Pancreas (tissue), 10 donors: ENCODE data around the gene SVOP. TPM values are rescaled to one million over a fixed set of nuclear protein-coding genes. Genes with fewer than 3 reads are reported as not detected.
"Not testable (repeated sequence)": the region's sequence is repeated elsewhere in the genome, so short reads cannot be mapped to it uniquely, and the experiment has no call there.

Experiments used
- ATAC-seq, 4 donors: fragments of 200-7000 bp; cut with Tn5 transposase; one replicate each; pipeline versions ENCODE4 v1.8.0 to v1.9.1; 2020; ENCODE audit warnings: mild to moderate bottlenecking in 4 of 4, moderate library complexity in 4 of 4
- DNase-seq, 6 donors: peaks; one replicate each; pipeline ENCODE4 v3.0.0-alpha.2; 2020
- FAIRE-seq: peaks from 2 replicates; lab custom pipeline; 2012; peaks lifted over from hg19 to GRCh38; lab: Jason Lieb, UNC
- H3K27ac ChIP-seq, 4 donors: fragments of 200-600 bp; sonication (generic); 1 replicate in 3 of 4; 2 replicates in 1 of 4; pipeline versions ENCODE4 v1.5.0 to v1.8.0; 2020
- H3K27me3 ChIP-seq, 4 donors: fragments of 200-600 bp; one replicate each; pipeline ENCODE4 v1.8.0; 2021
- H3K36me3 ChIP-seq, 3 donors: fragments of 200-600 bp; sonication (generic) in 1 of 3; one replicate each; pipeline versions ENCODE4 v1.5.0 to v1.8.0; 2020 to 2021
- H3K4me1 ChIP-seq, 3 donors: fragments of 200-600 bp; one replicate each; pipeline ENCODE4 v1.8.0; 2021
- H3K4me3 ChIP-seq, 4 donors: fragments of 200-600 bp; sonication (generic) in 2 of 4; one replicate each; pipeline versions ENCODE4 v1.5.0 to v1.8.0; 2020 to 2021
- H3K9me3 ChIP-seq, 4 donors: fragments of 200-600 bp; one replicate each; pipeline ENCODE4 v1.8.0; 2021
- CTCF ChIP-seq, 4 donors: fragments of 200-600 bp; sonication (generic) in 3 of 4; IDR thresholded peaks; one replicate each; pipeline versions ENCODE4 v1.5.0 to v1.8.0; 2021; ENCODE audit warnings: antibody characterized with exemption in 4 of 4
- WGBS, 2 donors: extraction: QIAGEN DNeasy Blood & Tissue Kit; methylation state at CpG; one replicate each; pipeline ENCODE4 v1.1.7; 2013; 5-methylcytosine and 5-hydroxymethylcytosine counted together
- intact Hi-C, 3 donors: fragments of 100-400 bp; cut with DNase I; formaldehyde crosslinking; loops; one replicate each; pipeline versions ENCODE4 v1.11.1 to v1.14.2; 2022
- polyA plus RNA-seq, 2 donors: library from polyadenylated mRNA; stranded (reverse); fragments of 200-250 nt; gene quantifications; one replicate each; pipeline ENCODE4 v1.2.3, GENCODE V29; 2013
- total RNA-seq, 6 donors: library from RNA; stranded (reverse); fragmentation: NEBNext Ultra II Directional in 4 of 6; extraction: Animal tissue kit (Norgen Biotek cat#: 25700) in 4 of 6; gene quantifications; one replicate each; pipeline versions ENCODE4 v1.2.1 to v1.2.4, GENCODE V29; 2021 to 2023
- donor health status: healthy with polysubstance abuse.
- donor health status: DM: no; HTN: no; CAD: no; lungs with moderate emphysema.
- donor health status: DM: no; HTN: no; CAD: no.
- donor health status: control.
- donor health status: control.
- donor health status: Bipolar disorder and iron deficiency.
- donor health status: DM: yes; HTN: yes; CAD: no.
- donor health status: DM: no; HTN: no; CAD: no.
- donor health status: DM: no; HTN: no; CAD: no.
- donor health status: DM: yes; HTN: yes; CAD: no.

The SVOP gene
- total and polyA plus RNA-seq, 8 donors: 0.13 to 4.3 (median 0.88) TPM

- peak in 1 of 6 donors; percentile 24 for DNase-seq
- no peak for TF ChIP-seq CTCF (IDR thresholded peaks at IDR 0.05)
Observed at GRCh38 chr12:109053382-109054123, 32.7 kb upstream of the SVOP start.

GRCh38 chr12:109052414-109053323 is 31.8 kb upstream of the SVOP start, which contains the start of gene USP30:
Gene USP30, plus strand, starts transcription at chr12:109052576. Its CDS starts 103 bp downstream, at chr12:109052679.
- Histone ChIP-seq H3K27ac (peak within 1 kb of the TSS; percentile 33 to 92 (median 65)), H3K4me3 (peak within 1 kb of the TSS; percentile 51 to 92 (median 70)), H3K9me3 (no peaks in the 10 kb centered on the region), H3K36me3 (peaks cover 0 to 9% (median 0%) of the 10 kb centered on the region in 3 donors), H3K27me3 (no peaks in the 10 kb centered on the region), H3K4me1 (peaks cover 8 to 15% (median 11%) of the 10 kb centered on the region in 3 donors)
- WGBS, 2 donors: 0 to 1% methylated on average over 58 to 61 of the region's 61 CpGs
- no peak for TF ChIP-seq CTCF (IDR thresholded peaks at IDR 0.05)
- ATAC-seq: peak; percentile 97 to 99 (median 98)
- no peak for FAIRE-seq
- peak; percentile 78 to 94 (median 86) for DNase-seq
- intact Hi-C loops: no loop called here

More at GRCh38 chr12:109053382-109054123, 32.7 kb upstream of the SVOP start:
- Histone ChIP-seq H3K9me3 (no peaks in the 10 kb centered on the region), H3K4me3 (peak overlapping the region; percentile 51 to 92 (median 70)), H3K4me1 (peaks cover 8 to 15% (median 11%) of the 10 kb centered on the region in 3 donors), H3K27me3 (no peaks in the 10 kb centered on the region), H3K27ac (peak overlapping the region in 3 of 4 donors; percentile 33 to 92 (median 83)), H3K36me3 (peaks cover 0 to 18% (median 0%) of the 10 kb centered on the region in 3 donors)
- FAIRE-seq: no peak
- intact Hi-C loops: no loop called here
- WGBS, 2 donors: 7% methylated on average over 9 of the region's 9 CpGs
- peak in 3 of 4 donors; percentile 1 to 29 (median 12) for ATAC-seq

- TF ChIP-seq CTCF (IDR thresholded peaks at IDR 0.05): no peak
- WGBS, 2 donors: 2 to 7% methylated on average over 6 of the region's 6 CpGs
- Histone ChIP-seq H3K27me3 (no peaks in the 10 kb centered on the region), H3K36me3 (peaks cover 0 to 3% (median 0%) of the 10 kb centered on the region in 3 donors), H3K27ac (peak overlapping the region in 3 of 4 donors; percentile 33 to 92 (median 83)), H3K4me1 (peaks cover 8 to 15% (median 11%) of the 10 kb centered on the region in 3 donors), H3K9me3 (no peaks in the 10 kb centered on the region), H3K4me3 (peak overlapping the region; percentile 51 to 92 (median 70))
- intact Hi-C loops: no loop called here
- FAIRE-seq (no peak), ATAC-seq (peak in 1 of 4 donors; percentile 2), DNase-seq (no peak)
Observed at GRCh38 chr12:109052097-109052413, 31.2 kb upstream of the SVOP start.

GRCh38 chr12:109049794-109050193 is 28.9 kb upstream of the SVOP start:
- H3K27me3 ChIP-seq, intact Hi-C loops, ATAC-seq, FAIRE-seq, DNase-seq, H3K27ac ChIP-seq, H3K36me3 ChIP-seq, H3K9me3 ChIP-seq, H3K4me3 ChIP-seq: not testable (repeated sequence)
- H3K4me1 ChIP-seq: peaks cover 6 to 14% (median 8%) of the 10 kb centered on the region in 3 donors
- WGBS, 2 donors: 64 to 77% methylated on average over 8 of the region's 8 CpGs

GRCh38 chr12:109048706-109049105 is 27.8 kb upstream of the SVOP start:
- DNase-seq, H3K4me1 ChIP-seq, H3K27ac ChIP-seq, ATAC-seq, H3K36me3 ChIP-seq, H3K27me3 ChIP-seq, H3K4me3 ChIP-seq, H3K9me3 ChIP-seq, FAIRE-seq, intact Hi-C loops: not testable (repeated sequence)
- WGBS, 2 donors: 53 to 81% methylated on average over 3 of the region's 3 CpGs
